PC-9 (cell line): ENCODE measurements around the gene IDH3B.

ENCODE experiments used
- EZH2 ChIP-seq: fragments of 200-600 bp; sonication (generic); IDR thresholded peaks from 2 replicates; pipeline ENCODE4 v1.8.0; 2017; ENCODE audit warnings: antibody characterized with exemption, low read depth
- TF ChIP-seq, protein P1 (sequence below): fragments of 200-600 bp; sonication (generic); conservative IDR thresholded peaks from 2 replicates; pipeline ENCODE4 v1.6.1; 2017; ENCODE audit warnings: mixed run types, antibody characterized with exemption, mild to moderate bottlenecking, moderate library complexity

GRCh38 chr20:2640899-2641298 lies 23.1 kb downstream of the IDH3B start:
- TF ChIP-seq, protein P1, sequence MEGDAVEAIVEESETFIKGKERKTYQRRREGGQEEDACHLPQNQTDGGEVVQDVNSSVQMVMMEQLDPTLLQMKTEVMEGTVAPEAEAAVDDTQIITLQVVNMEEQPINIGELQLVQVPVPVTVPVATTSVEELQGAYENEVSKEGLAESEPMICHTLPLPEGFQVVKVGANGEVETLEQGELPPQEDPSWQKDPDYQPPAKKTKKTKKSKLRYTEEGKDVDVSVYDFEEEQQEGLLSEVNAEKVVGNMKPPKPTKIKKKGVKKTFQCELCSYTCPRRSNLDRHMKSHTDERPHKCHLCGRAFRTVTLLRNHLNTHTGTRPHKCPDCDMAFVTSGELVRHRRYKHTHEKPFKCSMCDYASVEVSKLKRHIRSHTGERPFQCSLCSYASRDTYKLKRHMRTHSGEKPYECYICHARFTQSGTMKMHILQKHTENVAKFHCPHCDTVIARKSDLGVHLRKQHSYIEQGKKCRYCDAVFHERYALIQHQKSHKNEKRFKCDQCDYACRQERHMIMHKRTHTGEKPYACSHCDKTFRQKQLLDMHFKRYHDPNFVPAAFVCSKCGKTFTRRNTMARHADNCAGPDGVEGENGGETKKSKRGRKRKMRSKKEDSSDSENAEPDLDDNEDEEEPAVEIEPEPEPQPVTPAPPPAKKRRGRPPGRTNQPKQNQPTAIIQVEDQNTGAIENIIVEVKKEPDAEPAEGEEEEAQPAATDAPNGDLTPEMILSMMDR = no peak
- TF ChIP-seq EZH2 = no peak
